H1 (cell line): ENCODE results near the gene CFHR3. TPM values are rescaled to one million over a fixed set of nuclear protein-coding genes. Genes with fewer than 3 reads are reported as not detected.
"Not testable (repeated sequence)": the region's sequence is repeated elsewhere in the genome, so short reads cannot be mapped to it uniquely, and the experiment has no call there.

ENCODE experiments used
- CTCF ChIA-PET: fragments of 300-600 bp; sonication (Branson Sonifier 250); formaldehyde crosslinking; loops from one replicate; lab custom pipeline; 2021; ENCODE audit not compliant: partially characterized antibody; lab: Charles Lee
- POLR2A ChIA-PET: fragments of 300-600 bp; sonication (Branson Sonifier 250); formaldehyde crosslinking; loops from one replicate; lab custom pipeline; 2021; ENCODE audit warnings: inconsistent platforms; ENCODE audit not compliant: partially characterized antibody; lab: Charles Lee
- DNase-seq, 2 experiments: peaks; one replicate each; pipeline versions ENCODE4 v3.0.0 to v3.0.0-alpha.2; 2010 to 2022; ENCODE audit warnings: low spot score in 2 of 2, low read depth in 1 of 2, mixed read lengths in 1 of 2
- FAIRE-seq: peaks from 2 replicates; lab custom pipeline; 2011; peaks lifted over from hg19 to GRCh38; lab: Jason Lieb, UNC
- H2AFZ ChIP-seq: 2 replicates; pipeline ENCODE4 v1.8.1; 2012; ENCODE audit warnings: low read length, inconsistent platforms
- H2AK5ac ChIP-seq: 2 replicates; pipeline ENCODE4 v1.6.1; 2013; ENCODE audit warnings: low read depth, low read length
- H2BK120ac ChIP-seq: replicated peaks from 2 replicates; pipeline ENCODE3; 2013; ENCODE audit warnings: low read depth, low read length, inconsistent platforms
- H2BK12ac ChIP-seq: 2 replicates; pipeline ENCODE4 v1.6.1; 2013; ENCODE audit warnings: low read depth, low read length
- H2BK15ac ChIP-seq: 2 replicates; pipeline ENCODE4 v1.6.1; 2013; ENCODE audit warnings: low read length
- H2BK20ac ChIP-seq: 2 replicates; pipeline ENCODE4 v1.6.1; 2013; ENCODE audit warnings: low read length
- H2BK5ac ChIP-seq: 2 replicates; pipeline ENCODE4 v1.6.1; 2013; ENCODE audit warnings: low read depth, low read length
- H3K14ac ChIP-seq: 2 replicates; pipeline ENCODE4 v1.6.1; 2013; ENCODE audit warnings: inconsistent platforms; ENCODE audit not compliant: insufficient read length
- H3K18ac ChIP-seq: 2 replicates; pipeline ENCODE4 v1.6.1; 2013; ENCODE audit warnings: low read length; ENCODE audit errors: extremely low read depth
- H3K23ac ChIP-seq: 2 replicates; pipeline ENCODE4 v1.6.1; 2013; ENCODE audit warnings: inconsistent platforms; ENCODE audit not compliant: insufficient read length
- H3K23me2 ChIP-seq: 2 replicates; pipeline ENCODE4 v1.6.1; 2013; ENCODE audit warnings: low read depth, low read length
- H3K27ac ChIP-seq: 2 replicates; pipeline ENCODE4 v1.6.1; 2011; ENCODE audit warnings: low read depth, low read length, inconsistent platforms
- H3K27me3 ChIP-seq, 4 experiments: replicated peaks in 1 of 4; 1 replicate in 1 of 4; 2 replicates in 3 of 4; pipeline versions ENCODE4 v1.6.1 to v1.8.1; 2011 to 2013; ENCODE audit warnings: low read length in 3 of 4, mild to moderate bottlenecking in 3 of 4, inconsistent platforms in 2 of 4, mixed read lengths in 2 of 4, moderate library complexity in 1 of 4; ENCODE audit not compliant: control insufficient read depth in 3 of 4, insufficient read depth in 3 of 4; ENCODE audit errors: extremely low read depth in 1 of 4
- H3K36me3 ChIP-seq, 4 experiments: 2 replicates each; pipeline versions ENCODE4 v1.6.1 to v1.8.1; 2011 to 2013; ENCODE audit warnings: mild to moderate bottlenecking in 4 of 4, low read length in 3 of 4, moderate library complexity in 2 of 4, control low read depth in 1 of 4, inconsistent platforms in 1 of 4; ENCODE audit not compliant: insufficient read depth in 4 of 4, control insufficient read depth in 2 of 4
- H3K4ac ChIP-seq: replicated peaks from 2 replicates; pipeline ENCODE3; 2013; ENCODE audit warnings: low read length, low read depth, mixed read lengths, inconsistent platforms; ENCODE audit not compliant: insufficient read length
- H3K4me1 ChIP-seq, 4 experiments: replicated peaks in 1 of 4; 1 replicate in 1 of 4; 2 replicates in 3 of 4; pipeline versions ENCODE4 v1.6.1 to v1.8.1; 2011 to 2013; ENCODE audit warnings: low read length in 3 of 4, inconsistent platforms in 2 of 4, mixed read lengths in 1 of 4; ENCODE audit not compliant: insufficient read depth in 4 of 4, control insufficient read depth in 3 of 4
- H3K4me2 ChIP-seq, 2 experiments: 2 replicates each; pipeline versions ENCODE4 v1.6.1 to v1.8.1; 2011 to 2013; ENCODE audit warnings: low read depth in 2 of 2, low read length in 2 of 2, control low read depth in 1 of 2, inconsistent platforms in 1 of 2, mild to moderate bottlenecking in 1 of 2; ENCODE audit not compliant: insufficient read depth in 1 of 2
- H3K4me3 ChIP-seq, 4 experiments: fragments of 200-600, 300-600 bp in 1 of 4; sonication (generic), shearing (Covaris generic), sonication (Bioruptor Twin) in 1 of 4; 2 replicates each; pipeline versions ENCODE4 v1.5.1 to v1.8.1; 2011 to 2016; ENCODE audit warnings: low read length in 4 of 4, low read depth in 3 of 4, control low read depth in 2 of 4, inconsistent platforms in 2 of 4, mild to moderate bottlenecking in 2 of 4, mixed read lengths in 1 of 4, moderate library complexity in 1 of 4; ENCODE audit not compliant: insufficient read depth in 2 of 4; ENCODE audit errors: extremely low read depth in 1 of 4
- H3K56ac ChIP-seq: replicated peaks from 2 replicates; pipeline ENCODE3; 2013; ENCODE audit warnings: low read depth, mild to moderate bottlenecking, mixed read lengths, low read length, inconsistent platforms; ENCODE audit not compliant: insufficient read length
- H3K79me1 ChIP-seq: 2 replicates; pipeline ENCODE4 v1.6.1; 2013; ENCODE audit warnings: low read depth, low read length, control low read depth
- H3K79me2 ChIP-seq, 2 experiments: 2 replicates each; pipeline versions ENCODE4 v1.6.1 to v1.8.1; 2012 to 2013; ENCODE audit warnings: low read length in 2 of 2, mild to moderate bottlenecking in 2 of 2, inconsistent platforms in 1 of 2; ENCODE audit not compliant: insufficient read depth in 2 of 2, control insufficient read depth in 1 of 2
- H3K9ac ChIP-seq, 4 experiments: replicated peaks in 1 of 4; 1 replicate in 1 of 4; 2 replicates in 3 of 4; pipeline versions ENCODE4 v1.6.1 to v1.8.1; 2011 to 2013; ENCODE audit warnings: low read depth in 3 of 4, low read length in 3 of 4, control low read depth in 2 of 4, mild to moderate bottlenecking in 2 of 4, moderate library complexity in 2 of 4, inconsistent platforms in 1 of 4; ENCODE audit errors: extremely low read depth in 1 of 4
- H3K9me3 ChIP-seq, 2 experiments: 2 replicates each; pipeline versions ENCODE4 v1.6.1 to v1.8.1; 2012 to 2013; ENCODE audit warnings: mild to moderate bottlenecking in 2 of 2, moderate library complexity in 2 of 2, control low read depth in 1 of 2, inconsistent platforms in 1 of 2, low read depth in 1 of 2, low read length in 1 of 2, mixed read lengths in 1 of 2; ENCODE audit not compliant: insufficient read depth in 2 of 2
- H4K20me1 ChIP-seq, 2 experiments: replicated peaks in 1 of 2; 2 replicates each; pipeline versions ENCODE3 to v1.8.1; 2011 to 2013; ENCODE audit warnings: inconsistent platforms in 2 of 2, low read length in 2 of 2, mild to moderate bottlenecking in 1 of 2; ENCODE audit not compliant: insufficient read depth in 2 of 2, control insufficient read depth in 1 of 2
- H4K5ac ChIP-seq: 2 replicates; pipeline ENCODE4 v1.6.1; 2013; ENCODE audit warnings: low read length, low read depth, mixed read lengths, inconsistent platforms; ENCODE audit not compliant: insufficient read length
- H4K8ac ChIP-seq: 2 replicates; pipeline ENCODE4 v1.8.0; 2013; ENCODE audit warnings: mild to moderate bottlenecking, moderate library complexity, low read length, inconsistent platforms; ENCODE audit not compliant: insufficient read depth; ENCODE audit errors: extremely low read depth
- H4K91ac ChIP-seq: replicated peaks from 2 replicates; pipeline ENCODE3; 2013; ENCODE audit warnings: low read length, mixed read lengths, inconsistent platforms; ENCODE audit not compliant: insufficient read length
- RAD21 ChIP-seq, 2 experiments: IDR thresholded peaks in 1 of 2; conservative IDR thresholded peaks in 1 of 2; 2 replicates each; pipeline ENCODE4 v1.6.1; 2011; ENCODE audit warnings: low read depth in 2 of 2, low read length in 2 of 2, improper control_type of control experiment in 1 of 2, inconsistent platforms in 1 of 2, mild to moderate bottlenecking in 1 of 2, moderate library complexity in 1 of 2
- WGBS, 2 experiments: shearing (Covaris generic) in 1 of 2; methylation state at CpG; one replicate each; pipeline versions ENCODE4 v1.1.6 to v1.1.7; 2013 to 2015; ENCODE audit warnings: low lambda C conversion rate in 2 of 2, mixed read lengths in 2 of 2, inconsistent platforms in 1 of 2, low coverage in 1 of 2, missing lambda C conversion rate in 1 of 2; ENCODE audit not compliant: insufficient replicate concordance in 2 of 2, insufficient coverage in 1 of 2, insufficient read length in 1 of 2; ENCODE audit errors: extremely low coverage in 1 of 2, missing lambda C conversion rate in 1 of 2; 5-methylcytosine and 5-hydroxymethylcytosine counted together
- polyA plus RNA-seq, 7 experiments: library from polyadenylated mRNA; depleted of rRNA in 3 of 7; stranded (reverse) in 5 of 7; unstranded in 2 of 7; fragments of >200 nt in 5 of 7; fragments of 200-250 nt in 2 of 7; gene quantifications; 1 replicate in 5 of 7; 2 replicates in 1 of 7; 4 replicates in 1 of 7; pipeline versions ENCODE4 v1.2.1 to v1.2.3, GENCODE V29; 2011 to 2013; ENCODE audit warnings: missing spikeins in 2 of 7, mixed read lengths in 2 of 7
- total RNA-seq: library from RNA; stranded (reverse); fragmentation: NEBNext Ultra II Directional; extraction: Animal tissue kit (Norgen Biotek cat#: 25700); gene quantifications from 2 replicates; pipeline ENCODE4 v1.2.1, GENCODE V29; 2021

Gene CFHR3
- total and polyA plus RNA-seq, 2 of the 8 experiments (the other 6 are each of a cell fraction or from before 2014, with no cell fraction given): 0.20 to 0.52 TPM

GRCh38 chr1:196827860-196828259, 53.2 kb downstream of the CFHR3 start:
- H3K79me1 ChIP-seq, H2BK12ac ChIP-seq, H4K8ac ChIP-seq, H3K36me3 ChIP-seq, H2BK15ac ChIP-seq, DNase-seq, H3K9ac ChIP-seq, H3K23me2 ChIP-seq, H3K4me1 ChIP-seq, H3K23ac ChIP-seq, H2BK120ac ChIP-seq, H4K5ac ChIP-seq, H3K18ac ChIP-seq, H3K56ac ChIP-seq, H3K27me3 ChIP-seq, H4K20me1 ChIP-seq, H3K79me2 ChIP-seq, H3K27ac ChIP-seq, POLR2A ChIA-PET, H3K4me2 ChIP-seq, H2AK5ac ChIP-seq, H3K4me3 ChIP-seq, H2BK20ac ChIP-seq, H2AFZ ChIP-seq, FAIRE-seq, H3K14ac ChIP-seq, H4K91ac ChIP-seq, H2BK5ac ChIP-seq, H3K4ac ChIP-seq, H3K9me3 ChIP-seq: not testable (repeated sequence)
- peak in 1 of 2 experiments; percentile 26; a peak in 3 of 4 replicates for TF ChIP-seq RAD21 (IDR thresholded peaks at IDR 0.05 in 1 of 2, conservative IDR thresholded peaks at IDR 0.05 in 1 of 2; ENCODE audit: low read depth in 2 of 2, low read length in 2 of 2)
- WGBS, 2 experiments: 38% methylated on average over 4 of the region's 4 CpGs; no CpG with 5 or more reads in 1 of the 2 experiments
- CTCF ChIA-PET: interaction anchor here (0.6 kb wide), 1 partner anchor 237 kb away, joined by 4 read pairs; no protein-coding TSS in a partner anchor

Other genes starting within 250 kb of the CFHR3 start
- 9.3 and 10.2 TPM in 2 replicates for gene KCNT2, start 166.4 kb upstream of the CFHR3 start, total RNA-seq
- 2.3 TPM in 2 replicates for gene KCNT2, start 166.4 kb upstream of the CFHR3 start, polyA plus RNA-seq (2011; rRNA removed)
- not detected in 2 replicates for gene CFH, start 122.8 kb upstream of the CFHR3 start, total RNA-seq
- gene CFH, start 122.8 kb upstream of the CFHR3 start, polyA plus RNA-seq (2011; rRNA removed): not detected in 2 replicates
- not detected in 2 replicates for gene CFHR1, start 44.9 kb downstream of the CFHR3 start, total RNA-seq
- not detected in 2 replicates for gene CFHR1, start 44.9 kb downstream of the CFHR3 start, polyA plus RNA-seq (2011; rRNA removed)
- not detected in 2 replicates for gene CFHR4, start 113.2 kb downstream of the CFHR3 start, total RNA-seq
- not detected in 2 replicates for gene CFHR4, start 113.2 kb downstream of the CFHR3 start, polyA plus RNA-seq (2011; rRNA removed)
- gene CFHR2, start 168.9 kb downstream of the CFHR3 start, total RNA-seq: not detected in 2 replicates
- not detected in 2 replicates for gene CFHR2, start 168.9 kb downstream of the CFHR3 start, polyA plus RNA-seq (2011; rRNA removed)
- not detected in 2 replicates for gene CFHR5, start 202.7 kb downstream of the CFHR3 start, total RNA-seq
- not detected in 2 replicates for gene CFHR5, start 202.7 kb downstream of the CFHR3 start, polyA plus RNA-seq (2011; rRNA removed)